Measurements from ENCODE around the gene TENM4. TPM values are rescaled to one million over a fixed set of nuclear protein-coding genes. Genes with fewer than 3 reads are reported as not detected.

TENM4 gene
- polyA plus RNA-seq, 1 of the 3 experiments (the other 2 are of a cell fraction), result 16.7 TPM

DNA sequence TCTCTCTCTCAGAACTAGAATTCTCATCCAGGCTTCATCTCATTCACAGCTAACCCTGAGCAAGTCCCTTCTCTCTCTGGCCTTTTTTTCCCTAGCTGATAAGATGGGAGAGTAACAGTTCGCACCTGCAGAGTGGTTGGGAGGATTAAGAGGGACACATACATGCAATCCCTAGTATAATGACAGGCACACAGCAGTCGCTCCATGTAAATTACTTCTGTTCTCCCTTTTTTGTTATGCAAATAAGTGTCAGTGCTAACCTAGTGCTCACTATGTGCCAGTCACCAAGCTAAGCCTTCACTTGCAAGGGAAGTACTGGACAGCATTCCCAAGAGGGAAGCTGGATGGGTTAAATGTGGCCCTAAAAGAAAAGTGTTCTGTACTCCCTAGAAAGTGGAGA lies 63.4 kb downstream of the TENM4 start:
- Histone ChIP-seq H3K9me3 (no peaks in the 10 kb centered on the region), H3K4me3 (ENCODE audit: low read depth in 2 of 2, low read length in 1 of 2) (no peak overlapping the region), H3K27ac (ENCODE audit: low read depth in 2 of 2, low read length in 1 of 2) (no peak overlapping the region), H3F3A (replicated peaks; ENCODE audit: insufficient read depth) (peaks cover 11% of the 10 kb centered on the region), H4K20me1 (ENCODE audit: insufficient read depth) (0 out of 2 replicates have a peak, but pooled peaks cover 18% of the 10 kb centered on the region), H3K9me2 (no peaks in the 10 kb centered on the region), H3K9ac (no peak overlapping the region), H3K4me1 (ENCODE audit: control insufficient read depth in 1 of 2, insufficient read depth in 2 of 2, low read depth in 1 of 2, low read length in 1 of 2) (no peaks in the 10 kb centered on the region), H3K27me3 (ENCODE audit: insufficient read depth) (no peaks in the 10 kb centered on the region), H2AFZ (ENCODE audit: low read depth) (no peak overlapping the region), H3K4me2 (no peak overlapping the region), H3K36me3 (replicated peaks in 1 of 2; ENCODE audit: control insufficient read depth in 1 of 2, insufficient read depth in 2 of 2, low read length in 1 of 2) (no peaks in the 10 kb centered on the region), H3K79me2 (ENCODE audit: insufficient read depth) (peaks cover 11% of the 10 kb centered on the region; the same call in 1 of the 2 replicates)
- ChIA-PET CTCF (interaction anchor here (0.8 kb wide), 1 partner anchor 630 kb away, joined by 4 read pairs; no protein-coding TSS in a partner anchor), POLR2A (no interaction called here)
- DNase-seq, result no peak
- 80% methylated on average over 2 of the region's 2 CpGs for WGBS (ENCODE audit: low lambda C conversion rate)
- no peak for TF ChIP-seq MXI1 (IDR thresholded peaks at IDR 0.05; ENCODE audit: low read depth, low read length)
- TF ChIP-seq TAF1 (IDR thresholded peaks at IDR 0.05; ENCODE audit: borderline replicate concordance, low read depth, low read length), result no peak
- TF ChIP-seq RAD21 (IDR thresholded peaks at IDR 0.05; ENCODE audit: low read length), result no peak
- TF ChIP-seq, protein P1, sequence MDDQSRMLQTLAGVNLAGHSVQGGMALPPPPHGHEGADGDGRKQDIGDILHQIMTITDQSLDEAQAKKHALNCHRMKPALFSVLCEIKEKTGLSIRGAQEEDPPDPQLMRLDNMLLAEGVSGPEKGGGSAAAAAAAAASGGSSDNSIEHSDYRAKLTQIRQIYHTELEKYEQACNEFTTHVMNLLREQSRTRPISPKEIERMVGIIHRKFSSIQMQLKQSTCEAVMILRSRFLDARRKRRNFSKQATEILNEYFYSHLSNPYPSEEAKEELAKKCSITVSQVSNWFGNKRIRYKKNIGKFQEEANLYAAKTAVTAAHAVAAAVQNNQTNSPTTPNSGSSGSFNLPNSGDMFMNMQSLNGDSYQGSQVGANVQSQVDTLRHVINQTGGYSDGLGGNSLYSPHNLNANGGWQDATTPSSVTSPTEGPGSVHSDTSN (IDR thresholded peaks at IDR 0.05), result no peak
- no peak for TF ChIP-seq POLR2AphosphoS5 (IDR thresholded peaks at IDR 0.05; ENCODE audit: low read depth, low read length)
- TF ChIP-seq MEF2A (IDR thresholded peaks at IDR 0.05; ENCODE audit: borderline replicate concordance, low read depth), result no peak
- TF ChIP-seq, protein P2, sequence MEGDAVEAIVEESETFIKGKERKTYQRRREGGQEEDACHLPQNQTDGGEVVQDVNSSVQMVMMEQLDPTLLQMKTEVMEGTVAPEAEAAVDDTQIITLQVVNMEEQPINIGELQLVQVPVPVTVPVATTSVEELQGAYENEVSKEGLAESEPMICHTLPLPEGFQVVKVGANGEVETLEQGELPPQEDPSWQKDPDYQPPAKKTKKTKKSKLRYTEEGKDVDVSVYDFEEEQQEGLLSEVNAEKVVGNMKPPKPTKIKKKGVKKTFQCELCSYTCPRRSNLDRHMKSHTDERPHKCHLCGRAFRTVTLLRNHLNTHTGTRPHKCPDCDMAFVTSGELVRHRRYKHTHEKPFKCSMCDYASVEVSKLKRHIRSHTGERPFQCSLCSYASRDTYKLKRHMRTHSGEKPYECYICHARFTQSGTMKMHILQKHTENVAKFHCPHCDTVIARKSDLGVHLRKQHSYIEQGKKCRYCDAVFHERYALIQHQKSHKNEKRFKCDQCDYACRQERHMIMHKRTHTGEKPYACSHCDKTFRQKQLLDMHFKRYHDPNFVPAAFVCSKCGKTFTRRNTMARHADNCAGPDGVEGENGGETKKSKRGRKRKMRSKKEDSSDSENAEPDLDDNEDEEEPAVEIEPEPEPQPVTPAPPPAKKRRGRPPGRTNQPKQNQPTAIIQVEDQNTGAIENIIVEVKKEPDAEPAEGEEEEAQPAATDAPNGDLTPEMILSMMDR (IDR thresholded peaks at IDR 0.05), result no peak
- no peak for TF ChIP-seq JUND (IDR thresholded peaks at IDR 0.05)

DNA sequence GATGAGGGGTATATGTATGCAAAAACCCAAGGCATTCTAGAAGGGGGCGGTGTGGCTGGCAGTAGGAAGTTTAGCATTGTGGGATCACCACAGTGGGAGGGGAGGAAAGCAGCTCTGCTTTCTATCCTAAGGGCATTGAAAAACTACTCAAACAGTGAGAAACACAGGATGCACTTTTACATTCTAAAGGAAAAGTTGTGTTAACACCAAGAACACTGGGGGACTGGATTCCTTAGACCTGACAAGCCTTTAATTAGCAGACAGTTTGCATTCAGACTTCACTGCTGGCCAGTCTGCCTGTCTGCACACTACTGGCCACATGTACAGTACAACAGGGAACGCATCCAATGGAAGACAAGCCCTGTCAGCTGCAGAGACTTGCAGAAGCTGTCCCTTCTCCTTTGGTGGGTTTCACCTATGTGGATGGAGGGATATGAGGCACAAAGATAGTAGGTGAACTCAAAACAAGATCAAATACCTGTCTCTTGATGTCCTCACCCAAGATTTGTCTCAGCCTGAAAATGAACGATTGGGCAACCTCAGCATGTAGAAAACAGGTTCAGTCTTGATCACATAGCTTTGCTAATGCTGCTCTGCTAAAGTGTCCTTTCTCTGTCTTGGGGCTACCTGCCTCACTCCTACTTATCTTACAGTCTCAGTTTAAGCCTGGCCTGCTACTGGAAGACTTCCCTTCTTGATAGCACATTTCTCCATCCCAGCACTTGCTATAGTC lies 64.8 kb downstream of the TENM4 start:
- CTCF ChIA-PET, result interaction anchor here (1.2 to 1.4 kb wide), 2 partner anchors 8 to 17 kb away, joined by 3 read pairs; no protein-coding TSS in a partner anchor
- peaks cover 11% of the 10 kb centered on the region for H3F3A ChIP-seq (replicated peaks; ENCODE audit: insufficient read depth)
- H3K9ac ChIP-seq, result no peak overlapping the region
- no peaks in the 10 kb centered on the region for H3K9me2 ChIP-seq
- H3K9me3 ChIP-seq, result no peaks in the 10 kb centered on the region
- no peak for DNase-seq
- 0 out of 2 replicates have a peak, but pooled peaks cover 9% of the 10 kb centered on the region for H4K20me1 ChIP-seq (ENCODE audit: insufficient read depth)
- no peaks in the 10 kb centered on the region for H3K4me1 ChIP-seq (ENCODE audit: control insufficient read depth in 1 of 2, insufficient read depth in 2 of 2, low read depth in 1 of 2, low read length in 1 of 2)
- H3K27ac ChIP-seq (ENCODE audit: low read depth in 2 of 2, low read length in 1 of 2), result no peak overlapping the region
- no peak overlapping the region for H3K4me3 ChIP-seq (ENCODE audit: low read depth in 2 of 2, low read length in 1 of 2)
- POLR2A ChIA-PET, result no interaction called here
- H2AFZ ChIP-seq (ENCODE audit: low read depth), result no peak overlapping the region
- no peak overlapping the region for H3K4me2 ChIP-seq
- H3K79me2 ChIP-seq (ENCODE audit: insufficient read depth), result 0 out of 2 replicates have a peak, but pooled peaks cover 6% of the 10 kb centered on the region
- 95% methylated on average over 2 of the region's 3 CpGs for WGBS (ENCODE audit: low lambda C conversion rate)
- H3K36me3 ChIP-seq (replicated peaks in 1 of 2; ENCODE audit: control insufficient read depth in 1 of 2, insufficient read depth in 2 of 2, low read length in 1 of 2), result no peaks in the 10 kb centered on the region
- H3K27me3 ChIP-seq (ENCODE audit: insufficient read depth), result no peaks in the 10 kb centered on the region
- TF ChIP-seq RFX5 (IDR thresholded peaks at IDR 0.05; ENCODE audit: low read length) (no peak), EP300 (IDR thresholded peaks at IDR 0.05; ENCODE audit: borderline replicate concordance in 1 of 2, low read depth in 1 of 2, low read length in 1 of 2) (no peak), CHD2 (IDR thresholded peaks at IDR 0.05; ENCODE audit: low read length, partially characterized antibody) (no peak), GATA2 (CRISPR knock-in tag; IDR thresholded peaks at IDR 0.05) (no peak), JUND (IDR thresholded peaks at IDR 0.05) (no peak), ELF1 (IDR thresholded peaks at IDR 0.05) (no peak), RAD21 (IDR thresholded peaks at IDR 0.05; ENCODE audit: low read length) (no peak), YY1 (IDR thresholded peaks at IDR 0.05; ENCODE audit: low read depth) (no peak), FOXJ3 (CRISPR knock-in tag; IDR thresholded peaks at IDR 0.05) (no peak)
- TF ChIP-seq, protein P3, sequence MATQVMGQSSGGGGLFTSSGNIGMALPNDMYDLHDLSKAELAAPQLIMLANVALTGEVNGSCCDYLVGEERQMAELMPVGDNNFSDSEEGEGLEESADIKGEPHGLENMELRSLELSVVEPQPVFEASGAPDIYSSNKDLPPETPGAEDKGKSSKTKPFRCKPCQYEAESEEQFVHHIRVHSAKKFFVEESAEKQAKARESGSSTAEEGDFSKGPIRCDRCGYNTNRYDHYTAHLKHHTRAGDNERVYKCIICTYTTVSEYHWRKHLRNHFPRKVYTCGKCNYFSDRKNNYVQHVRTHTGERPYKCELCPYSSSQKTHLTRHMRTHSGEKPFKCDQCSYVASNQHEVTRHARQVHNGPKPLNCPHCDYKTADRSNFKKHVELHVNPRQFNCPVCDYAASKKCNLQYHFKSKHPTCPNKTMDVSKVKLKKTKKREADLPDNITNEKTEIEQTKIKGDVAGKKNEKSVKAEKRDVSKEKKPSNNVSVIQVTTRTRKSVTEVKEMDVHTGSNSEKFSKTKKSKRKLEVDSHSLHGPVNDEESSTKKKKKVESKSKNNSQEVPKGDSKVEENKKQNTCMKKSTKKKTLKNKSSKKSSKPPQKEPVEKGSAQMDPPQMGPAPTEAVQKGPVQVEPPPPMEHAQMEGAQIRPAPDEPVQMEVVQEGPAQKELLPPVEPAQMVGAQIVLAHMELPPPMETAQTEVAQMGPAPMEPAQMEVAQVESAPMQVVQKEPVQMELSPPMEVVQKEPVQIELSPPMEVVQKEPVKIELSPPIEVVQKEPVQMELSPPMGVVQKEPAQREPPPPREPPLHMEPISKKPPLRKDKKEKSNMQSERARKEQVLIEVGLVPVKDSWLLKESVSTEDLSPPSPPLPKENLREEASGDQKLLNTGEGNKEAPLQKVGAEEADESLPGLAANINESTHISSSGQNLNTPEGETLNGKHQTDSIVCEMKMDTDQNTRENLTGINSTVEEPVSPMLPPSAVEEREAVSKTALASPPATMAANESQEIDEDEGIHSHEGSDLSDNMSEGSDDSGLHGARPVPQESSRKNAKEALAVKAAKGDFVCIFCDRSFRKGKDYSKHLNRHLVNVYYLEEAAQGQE (IDR thresholded peaks at IDR 0.05; ENCODE audit: low read depth, low read length), result no peak
- TF ChIP-seq, protein P4, sequence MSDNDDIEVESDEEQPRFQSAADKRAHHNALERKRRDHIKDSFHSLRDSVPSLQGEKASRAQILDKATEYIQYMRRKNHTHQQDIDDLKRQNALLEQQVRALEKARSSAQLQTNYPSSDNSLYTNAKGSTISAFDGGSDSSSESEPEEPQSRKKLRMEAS (IDR thresholded peaks at IDR 0.05; ENCODE audit: low read depth), result no peak
- TF ChIP-seq, protein P5, sequence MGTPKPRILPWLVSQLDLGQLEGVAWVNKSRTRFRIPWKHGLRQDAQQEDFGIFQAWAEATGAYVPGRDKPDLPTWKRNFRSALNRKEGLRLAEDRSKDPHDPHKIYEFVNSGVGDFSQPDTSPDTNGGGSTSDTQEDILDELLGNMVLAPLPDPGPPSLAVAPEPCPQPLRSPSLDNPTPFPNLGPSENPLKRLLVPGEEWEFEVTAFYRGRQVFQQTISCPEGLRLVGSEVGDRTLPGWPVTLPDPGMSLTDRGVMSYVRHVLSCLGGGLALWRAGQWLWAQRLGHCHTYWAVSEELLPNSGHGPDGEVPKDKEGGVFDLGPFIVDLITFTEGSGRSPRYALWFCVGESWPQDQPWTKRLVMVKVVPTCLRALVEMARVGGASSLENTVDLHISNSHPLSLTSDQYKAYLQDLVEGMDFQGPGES (IDR thresholded peaks at IDR 0.05; ENCODE audit: low read depth, low read length), result no peak

Measured in SK-N-SH (cell line).